Coronary artery (tissue), 2 donors: ENCODE measurements around the gene PRAC1.

ENCODE experiments used
- DNase-seq: peaks from one replicate; pipeline ENCODE4 v3.0.0-alpha.2; 2017; ENCODE audit warnings: low spot score
- H3K27ac ChIP-seq, 2 donors: fragments of 200-600 bp; sonication (generic); one replicate each; pipeline ENCODE4 v1.5.1; 2016 to 2019
- H3K4me3 ChIP-seq: fragments of 200-600 bp; sonication (generic); 2 replicates; pipeline ENCODE4 v1.5.1; 2016; ENCODE audit warnings: mild to moderate bottlenecking, moderate library complexity
- TF ChIP-seq, protein P1 (sequence below): fragments of 200-600 bp; sonication (generic); IDR thresholded peaks from one replicate; pipeline ENCODE4 v1.5.1; 2019; ENCODE audit warnings: antibody characterized with exemption

The PRAC1 gene

DNA sequence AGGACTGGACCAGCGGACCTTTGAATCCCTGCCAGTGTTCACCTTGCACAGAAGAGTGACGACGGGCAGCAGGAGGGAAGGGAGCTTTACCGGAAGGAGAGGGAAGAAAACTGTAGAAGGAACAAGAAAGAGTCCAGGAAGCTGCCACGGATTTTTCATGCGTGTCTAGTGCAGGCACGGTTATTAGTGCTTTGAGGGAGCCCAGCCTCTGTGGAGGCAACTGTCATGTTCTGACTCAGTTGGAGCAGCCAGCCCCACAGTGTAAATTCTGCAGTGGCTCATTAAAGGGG is 12.7 kb upstream of the PRAC1 start:
- no peak for DNase-seq
- no peak overlapping the region for H3K4me3 ChIP-seq
- no peak overlapping the region for H3K27ac ChIP-seq
- TF ChIP-seq, protein P1, sequence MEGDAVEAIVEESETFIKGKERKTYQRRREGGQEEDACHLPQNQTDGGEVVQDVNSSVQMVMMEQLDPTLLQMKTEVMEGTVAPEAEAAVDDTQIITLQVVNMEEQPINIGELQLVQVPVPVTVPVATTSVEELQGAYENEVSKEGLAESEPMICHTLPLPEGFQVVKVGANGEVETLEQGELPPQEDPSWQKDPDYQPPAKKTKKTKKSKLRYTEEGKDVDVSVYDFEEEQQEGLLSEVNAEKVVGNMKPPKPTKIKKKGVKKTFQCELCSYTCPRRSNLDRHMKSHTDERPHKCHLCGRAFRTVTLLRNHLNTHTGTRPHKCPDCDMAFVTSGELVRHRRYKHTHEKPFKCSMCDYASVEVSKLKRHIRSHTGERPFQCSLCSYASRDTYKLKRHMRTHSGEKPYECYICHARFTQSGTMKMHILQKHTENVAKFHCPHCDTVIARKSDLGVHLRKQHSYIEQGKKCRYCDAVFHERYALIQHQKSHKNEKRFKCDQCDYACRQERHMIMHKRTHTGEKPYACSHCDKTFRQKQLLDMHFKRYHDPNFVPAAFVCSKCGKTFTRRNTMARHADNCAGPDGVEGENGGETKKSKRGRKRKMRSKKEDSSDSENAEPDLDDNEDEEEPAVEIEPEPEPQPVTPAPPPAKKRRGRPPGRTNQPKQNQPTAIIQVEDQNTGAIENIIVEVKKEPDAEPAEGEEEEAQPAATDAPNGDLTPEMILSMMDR = no peak

DNA sequence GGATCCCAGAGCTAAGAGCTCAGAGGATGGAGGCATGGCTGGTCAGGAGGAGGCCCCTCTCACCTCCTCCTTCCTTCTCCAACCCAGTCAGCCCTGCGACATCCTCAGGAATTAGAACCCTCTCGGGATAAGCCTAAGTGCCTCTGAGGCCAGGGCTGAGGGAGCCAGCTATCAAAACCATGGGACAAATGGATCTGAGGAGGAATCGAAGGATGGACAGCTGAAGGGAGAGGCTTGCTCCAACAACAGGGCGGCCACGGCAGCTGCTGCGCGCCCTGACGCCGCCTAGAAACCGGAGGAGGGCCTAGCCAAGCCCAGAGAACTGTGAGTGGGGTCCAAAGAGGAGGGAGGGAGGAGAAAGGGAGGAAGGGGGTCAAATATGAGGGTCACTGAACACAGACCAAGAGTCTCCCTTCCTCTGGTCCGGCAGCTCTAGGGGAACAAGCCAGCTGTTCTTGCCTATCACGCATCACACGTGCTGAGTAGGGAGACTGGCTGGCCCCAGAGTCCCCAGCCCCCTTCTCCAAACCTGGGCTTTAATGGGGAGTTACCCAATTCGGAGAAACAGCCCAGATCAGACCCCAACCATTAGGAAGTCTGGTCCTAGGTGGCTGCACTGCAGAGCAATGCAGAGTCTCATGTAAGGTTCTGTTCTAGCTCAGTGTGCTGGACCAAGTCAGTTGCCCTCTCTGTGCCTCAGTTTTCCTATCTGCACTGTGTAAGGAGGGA is 12.2 kb upstream of the PRAC1 start:
- DNase-seq = no peak
- H3K4me3 ChIP-seq = no peak overlapping the region
- TF ChIP-seq, protein P1 = no peak
- H3K27ac ChIP-seq = no peak overlapping the region

DNA sequence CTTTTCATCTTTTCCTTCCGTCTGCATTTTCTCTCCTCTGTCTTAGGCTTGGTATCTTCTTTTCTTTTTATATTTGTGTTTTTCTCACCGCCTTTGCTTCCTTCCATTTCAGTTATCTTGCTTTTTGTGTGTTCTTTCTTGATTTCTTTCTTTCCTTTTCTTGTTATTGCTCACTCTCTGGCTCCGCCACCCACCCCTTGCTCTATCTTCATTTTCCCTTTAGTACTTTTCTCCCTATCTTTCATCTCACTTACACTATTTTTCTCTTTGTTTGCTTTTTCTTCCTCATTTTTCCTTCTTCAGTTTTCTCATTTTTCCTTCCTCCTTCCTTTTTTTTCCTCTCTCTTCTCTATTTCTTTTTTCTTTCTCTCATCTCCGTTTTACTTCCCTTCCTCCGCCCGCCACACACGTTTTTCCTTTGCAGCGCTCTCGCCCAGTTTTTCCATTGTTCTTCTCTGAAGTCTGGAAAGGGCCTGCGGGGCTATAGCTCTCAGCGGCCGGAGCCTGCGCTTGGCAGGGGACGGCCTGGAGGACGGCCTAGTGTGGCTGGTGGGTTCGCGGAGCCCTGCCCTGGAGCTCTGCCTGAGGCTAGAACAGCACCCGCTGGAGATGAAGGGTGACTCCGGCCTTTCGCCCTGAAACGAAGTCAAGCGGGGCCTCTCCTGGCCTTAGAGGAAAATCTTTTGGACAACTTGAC is 11.5 kb upstream of the PRAC1 start:
- TF ChIP-seq, protein P1 = no peak
- Histone ChIP-seq H3K27ac (no peak overlapping the region), H3K4me3 (no peak overlapping the region)
- DNase-seq = no peak

DNA sequence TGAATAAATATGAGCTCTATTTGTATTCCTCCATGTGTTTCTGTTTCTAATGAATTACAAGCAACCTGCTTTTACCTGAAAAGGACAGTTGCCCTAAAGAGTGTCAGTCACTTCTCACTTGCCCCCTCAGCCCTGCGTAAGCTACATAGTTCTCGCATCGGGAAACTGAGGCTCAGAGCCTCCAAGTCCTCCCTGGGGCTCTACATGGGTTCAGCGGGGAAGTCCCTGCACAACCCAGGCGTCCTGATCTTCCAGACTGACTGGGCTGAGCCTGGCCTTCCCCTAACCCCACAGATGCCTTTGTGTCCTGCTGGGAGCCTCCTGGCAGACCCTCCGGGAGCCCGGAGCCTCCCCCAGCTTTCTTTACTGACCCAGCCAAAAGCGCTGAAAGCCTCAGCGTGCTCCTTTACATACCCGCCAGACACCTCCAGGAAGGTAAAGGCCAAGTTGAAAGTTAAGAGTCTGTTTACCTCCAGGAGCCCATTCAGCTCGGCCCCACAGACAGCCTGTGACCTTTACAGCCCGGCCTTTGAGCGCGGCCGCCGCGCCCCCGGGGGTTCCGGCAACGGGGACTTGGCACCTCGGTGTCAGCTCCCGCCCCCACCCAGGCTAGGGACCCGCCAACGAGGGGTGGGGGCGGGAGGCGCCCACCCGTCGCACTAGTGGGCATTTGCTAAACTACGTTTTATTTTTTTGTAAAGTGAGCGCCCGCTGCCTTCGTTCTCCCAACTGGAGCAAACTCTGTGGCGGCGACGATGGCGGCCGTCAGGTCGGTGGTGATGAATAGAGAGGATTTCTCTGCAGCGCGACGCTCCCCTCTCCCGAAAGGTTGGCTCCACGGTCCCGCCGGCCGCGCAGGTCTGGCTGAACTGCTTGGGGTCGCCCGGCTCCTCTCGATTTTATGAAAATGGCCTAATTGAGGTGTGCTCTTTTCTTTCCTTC is 10.6 kb upstream of the PRAC1 start:
- no peak overlapping the region for H3K27ac ChIP-seq
- DNase-seq = no peak
- TF ChIP-seq, protein P1 = no peak
- no peak overlapping the region for H3K4me3 ChIP-seq

DNA sequence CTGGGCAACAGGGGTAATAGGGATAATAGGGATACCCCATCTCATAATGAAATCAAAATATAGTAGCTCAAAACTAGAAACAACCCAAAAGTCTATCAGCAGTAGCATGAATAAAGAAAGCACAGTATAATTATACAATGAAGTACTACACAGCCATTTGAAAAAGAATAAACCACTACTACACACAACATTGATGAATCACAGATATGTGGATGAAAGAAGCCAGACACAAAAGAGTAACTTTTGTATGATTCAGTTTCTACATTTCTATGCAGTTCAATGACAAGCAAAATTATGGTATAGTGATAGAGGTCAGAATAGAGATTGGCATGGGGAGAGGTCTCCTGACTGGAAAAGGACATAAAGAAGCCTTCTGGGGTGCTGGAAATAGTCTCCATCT is 9.0 kb upstream of the PRAC1 start:
- H3K4me3 ChIP-seq = no peak overlapping the region
- TF ChIP-seq, protein P1 = no peak
- no peak overlapping the region for H3K27ac ChIP-seq
- DNase-seq = no peak

DNA sequence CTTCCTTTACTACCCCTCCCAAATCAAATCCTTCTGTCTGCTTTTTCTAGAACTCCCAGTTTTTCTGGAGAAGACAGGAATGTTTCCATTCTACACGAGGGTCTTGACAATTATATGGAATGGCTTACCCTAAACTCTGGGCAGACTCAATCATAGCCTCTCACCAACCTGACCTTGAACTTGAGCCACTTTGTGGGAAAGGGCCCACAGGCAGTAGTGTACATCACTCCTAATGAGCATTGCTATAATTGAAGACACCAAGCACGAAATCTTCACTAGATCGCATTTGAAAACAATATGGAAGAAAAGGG is 7.9 kb upstream of the PRAC1 start:
- TF ChIP-seq, protein P1 = no peak
- no peak overlapping the region for H3K27ac ChIP-seq
- no peak overlapping the region for H3K4me3 ChIP-seq
- no peak for DNase-seq
